ENCODE measurements around the gene REEP1.

Gene REEP1

GRCh38 chr2:86337244-86337835 is at the start of gene REEP1:
TSS of gene REEP1 (minus strand) at chr2:86337626. CDS start at chr2:86337510, 116 bp downstream.
- Histone ChIP-seq H3K4me1 (ENCODE audit: insufficient read depth, low read length) (no peaks in the 10 kb centered on the region; the same call in 1 of the 2 replicates), H3K36me3 (ENCODE audit: insufficient read depth, low read depth, low read length) (no peaks in the 10 kb centered on the region), H3K9ac (ENCODE audit: low read depth, low read length) (no peak within 1 kb of the TSS), H3K27ac (ENCODE audit: low read length) (no peak within 1 kb of the TSS), H3K4me3 (ENCODE audit: low read length) (peak within 1 kb of the TSS; percentile 73), H3K27me3 (ENCODE audit: insufficient read depth, low read length) (peaks cover 86% of the 10 kb centered on the region), H3K9me3 (ENCODE audit: insufficient read depth, low read depth, low read length) (no peaks in the 10 kb centered on the region)

- H3K9ac ChIP-seq (ENCODE audit: low read depth, low read length), result no peak overlapping the region
- no peaks in the 10 kb centered on the region for H3K36me3 ChIP-seq (ENCODE audit: insufficient read depth, low read depth, low read length)
- H3K9me3 ChIP-seq (ENCODE audit: insufficient read depth, low read depth, low read length), result no peaks in the 10 kb centered on the region
- no peaks in the 10 kb centered on the region for H3K27me3 ChIP-seq (ENCODE audit: insufficient read depth, low read length)
- no peak overlapping the region for H3K4me3 ChIP-seq (ENCODE audit: low read length)
- H3K4me1 ChIP-seq (ENCODE audit: insufficient read depth, low read length), result no peaks in the 10 kb centered on the region
- no peak overlapping the region for H3K27ac ChIP-seq (ENCODE audit: low read length)
Observed at GRCh38 chr2:86383844-86384243, 46.4 kb upstream of the REEP1 start.

GRCh38 chr2:86382698-86383097 is 45.3 kb upstream of the REEP1 start:
- Histone ChIP-seq H3K9me3 (ENCODE audit: insufficient read depth, low read depth, low read length) (no peaks in the 10 kb centered on the region), H3K9ac (ENCODE audit: low read depth, low read length) (no peak overlapping the region)

GRCh38 chr2:86382108-86382507 is 44.7 kb upstream of the REEP1 start:
- Histone ChIP-seq H3K36me3 (ENCODE audit: insufficient read depth, low read depth, low read length) (no peaks in the 10 kb centered on the region), H3K4me3 (ENCODE audit: low read length) (no peak overlapping the region), H3K9ac (ENCODE audit: low read depth, low read length) (no peak overlapping the region), H3K4me1 (ENCODE audit: insufficient read depth, low read length) (no peaks in the 10 kb centered on the region), H3K27ac (ENCODE audit: low read length) (no peak overlapping the region), H3K9me3 (ENCODE audit: insufficient read depth, low read depth, low read length) (no peaks in the 10 kb centered on the region), H3K27me3 (ENCODE audit: insufficient read depth, low read length) (no peaks in the 10 kb centered on the region)

More at GRCh38 chr2:86382698-86383097, 45.3 kb upstream of the REEP1 start:
- no peaks in the 10 kb centered on the region for H3K4me1 ChIP-seq (ENCODE audit: insufficient read depth, low read length)
- no peaks in the 10 kb centered on the region for H3K36me3 ChIP-seq (ENCODE audit: insufficient read depth, low read depth, low read length)
- no peaks in the 10 kb centered on the region for H3K27me3 ChIP-seq (ENCODE audit: insufficient read depth, low read length)
- H3K27ac ChIP-seq (ENCODE audit: low read length), result no peak overlapping the region
- H3K4me3 ChIP-seq (ENCODE audit: low read length), result no peak overlapping the region

- no peak overlapping the region for H3K9ac ChIP-seq (ENCODE audit: low read depth, low read length)
- no peak overlapping the region for H3K4me3 ChIP-seq (ENCODE audit: low read length)
- H3K9me3 ChIP-seq (ENCODE audit: insufficient read depth, low read depth, low read length), result no peaks in the 10 kb centered on the region
- H3K4me1 ChIP-seq (ENCODE audit: insufficient read depth, low read length), result no peaks in the 10 kb centered on the region
- no peaks in the 10 kb centered on the region for H3K27me3 ChIP-seq (ENCODE audit: insufficient read depth, low read length)
- no peaks in the 10 kb centered on the region for H3K36me3 ChIP-seq (ENCODE audit: insufficient read depth, low read depth, low read length)
- H3K27ac ChIP-seq (ENCODE audit: low read length), result no peak overlapping the region
Observed at GRCh38 chr2:86378469-86378868, 41.0 kb upstream of the REEP1 start.

- H3K4me3 ChIP-seq (ENCODE audit: low read length), result no peak overlapping the region
- no peaks in the 10 kb centered on the region for H3K4me1 ChIP-seq (ENCODE audit: insufficient read depth, low read length)
- H3K27me3 ChIP-seq (ENCODE audit: insufficient read depth, low read length), result no peaks in the 10 kb centered on the region
- peaks cover 4% of the 10 kb centered on the region for H3K9me3 ChIP-seq (ENCODE audit: insufficient read depth, low read depth, low read length)
- H3K36me3 ChIP-seq (ENCODE audit: insufficient read depth, low read depth, low read length), result no peaks in the 10 kb centered on the region
- H3K27ac ChIP-seq (ENCODE audit: low read length), result no peak overlapping the region
- no peak overlapping the region for H3K9ac ChIP-seq (ENCODE audit: low read depth, low read length)
Observed at GRCh38 chr2:86375623-86376022, 38.2 kb upstream of the REEP1 start.

GRCh38 chr2:86372641-86373502 is 35.4 kb upstream of the REEP1 start:
- no peaks in the 10 kb centered on the region for H3K27me3 ChIP-seq (ENCODE audit: insufficient read depth, low read length)
- H3K9ac ChIP-seq (ENCODE audit: low read depth, low read length), result no peak overlapping the region
- peaks cover 9% of the 10 kb centered on the region for H3K9me3 ChIP-seq (ENCODE audit: insufficient read depth, low read depth, low read length)
- H3K4me1 ChIP-seq (ENCODE audit: insufficient read depth, low read length), result no peaks in the 10 kb centered on the region
- H3K27ac ChIP-seq (ENCODE audit: low read length), result no peak overlapping the region
- H3K4me3 ChIP-seq (ENCODE audit: low read length), result no peak overlapping the region
- H3K36me3 ChIP-seq (ENCODE audit: insufficient read depth, low read depth, low read length), result no peaks in the 10 kb centered on the region

- Histone ChIP-seq H3K4me1 (ENCODE audit: insufficient read depth, low read length) (no peaks in the 10 kb centered on the region), H3K27me3 (ENCODE audit: insufficient read depth, low read length) (no peaks in the 10 kb centered on the region), H3K9ac (ENCODE audit: low read depth, low read length) (no peak overlapping the region), H3K27ac (ENCODE audit: low read length) (no peak overlapping the region), H3K36me3 (ENCODE audit: insufficient read depth, low read depth, low read length) (no peaks in the 10 kb centered on the region), H3K4me3 (ENCODE audit: low read length) (no peak overlapping the region), H3K9me3 (ENCODE audit: insufficient read depth, low read depth, low read length) (peaks cover 9% of the 10 kb centered on the region)
Observed at GRCh38 chr2:86372133-86372532, 34.7 kb upstream of the REEP1 start.

GRCh38 chr2:86371527-86371926 is 34.1 kb upstream of the REEP1 start:
- H3K9me3 ChIP-seq (ENCODE audit: insufficient read depth, low read depth, low read length), result peaks cover 9% of the 10 kb centered on the region
- no peak overlapping the region for H3K9ac ChIP-seq (ENCODE audit: low read depth, low read length)
- no peaks in the 10 kb centered on the region for H3K36me3 ChIP-seq (ENCODE audit: insufficient read depth, low read depth, low read length)
- H3K4me3 ChIP-seq (ENCODE audit: low read length), result no peak overlapping the region
- H3K4me1 ChIP-seq (ENCODE audit: insufficient read depth, low read length), result no peaks in the 10 kb centered on the region
- no peaks in the 10 kb centered on the region for H3K27me3 ChIP-seq (ENCODE audit: insufficient read depth, low read length)
- no peak overlapping the region for H3K27ac ChIP-seq (ENCODE audit: low read length)

GRCh38 chr2:86370579-86370978 is 33.2 kb upstream of the REEP1 start:
- H3K27me3 ChIP-seq (ENCODE audit: insufficient read depth, low read length), result no peaks in the 10 kb centered on the region
- H3K27ac ChIP-seq (ENCODE audit: low read length), result no peak overlapping the region
- no peak overlapping the region for H3K4me3 ChIP-seq (ENCODE audit: low read length)
- H3K4me1 ChIP-seq (ENCODE audit: insufficient read depth, low read length), result no peaks in the 10 kb centered on the region
- H3K36me3 ChIP-seq (ENCODE audit: insufficient read depth, low read depth, low read length), result no peaks in the 10 kb centered on the region
- no peak overlapping the region for H3K9ac ChIP-seq (ENCODE audit: low read depth, low read length)
- peaks cover 9% of the 10 kb centered on the region for H3K9me3 ChIP-seq (ENCODE audit: insufficient read depth, low read depth, low read length)

GRCh38 chr2:86368161-86368824 is 30.9 kb upstream of the REEP1 start:
- no peaks in the 10 kb centered on the region for H3K36me3 ChIP-seq (ENCODE audit: insufficient read depth, low read depth, low read length)
- H3K27ac ChIP-seq (ENCODE audit: low read length), result no peak overlapping the region
- H3K4me1 ChIP-seq (ENCODE audit: insufficient read depth, low read length), result no peaks in the 10 kb centered on the region
- H3K4me3 ChIP-seq (ENCODE audit: low read length), result peak overlapping the region; percentile 46; the same call in 1 of the 2 replicates
- H3K9ac ChIP-seq (ENCODE audit: low read depth, low read length), result no peak overlapping the region
- H3K9me3 ChIP-seq (ENCODE audit: insufficient read depth, low read depth, low read length), result peaks cover 9% of the 10 kb centered on the region
- H3K27me3 ChIP-seq (ENCODE audit: insufficient read depth, low read length), result no peaks in the 10 kb centered on the region

- Histone ChIP-seq H3K4me3 (ENCODE audit: low read length) (no peak overlapping the region), H3K9me3 (ENCODE audit: insufficient read depth, low read depth, low read length) (peaks cover 9% of the 10 kb centered on the region), H3K27me3 (ENCODE audit: insufficient read depth, low read length) (no peaks in the 10 kb centered on the region), H3K9ac (ENCODE audit: low read depth, low read length) (no peak overlapping the region), H3K36me3 (ENCODE audit: insufficient read depth, low read depth, low read length) (no peaks in the 10 kb centered on the region), H3K4me1 (ENCODE audit: insufficient read depth, low read length) (no peaks in the 10 kb centered on the region), H3K27ac (ENCODE audit: low read length) (no peak overlapping the region)
Observed at GRCh38 chr2:86367499-86367777, 30.0 kb upstream of the REEP1 start.

Data from iPS-20b (cell line).